ENCODE data around the gene ZNF366.

DNA sequence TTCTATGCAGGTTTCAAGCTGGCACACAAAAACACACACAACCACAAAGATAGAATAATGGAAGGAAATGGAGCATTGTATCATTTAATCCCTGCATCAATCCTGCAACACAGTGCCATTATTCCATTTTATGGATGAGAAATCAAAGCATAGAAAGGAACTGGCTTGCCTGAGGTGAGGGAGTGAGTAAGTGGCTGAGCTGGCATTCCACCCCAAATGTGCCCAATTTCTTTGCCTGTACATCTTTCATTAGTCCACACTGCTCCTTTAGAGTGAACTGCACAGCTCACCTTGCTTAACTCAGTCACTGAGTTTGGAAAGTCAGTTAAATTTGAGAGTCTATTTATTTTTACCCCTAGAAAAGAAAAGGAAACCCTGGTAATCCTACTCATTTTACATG, 28.9 kb downstream of the ZNF366 start:
- TF ChIP-seq, protein P1, sequence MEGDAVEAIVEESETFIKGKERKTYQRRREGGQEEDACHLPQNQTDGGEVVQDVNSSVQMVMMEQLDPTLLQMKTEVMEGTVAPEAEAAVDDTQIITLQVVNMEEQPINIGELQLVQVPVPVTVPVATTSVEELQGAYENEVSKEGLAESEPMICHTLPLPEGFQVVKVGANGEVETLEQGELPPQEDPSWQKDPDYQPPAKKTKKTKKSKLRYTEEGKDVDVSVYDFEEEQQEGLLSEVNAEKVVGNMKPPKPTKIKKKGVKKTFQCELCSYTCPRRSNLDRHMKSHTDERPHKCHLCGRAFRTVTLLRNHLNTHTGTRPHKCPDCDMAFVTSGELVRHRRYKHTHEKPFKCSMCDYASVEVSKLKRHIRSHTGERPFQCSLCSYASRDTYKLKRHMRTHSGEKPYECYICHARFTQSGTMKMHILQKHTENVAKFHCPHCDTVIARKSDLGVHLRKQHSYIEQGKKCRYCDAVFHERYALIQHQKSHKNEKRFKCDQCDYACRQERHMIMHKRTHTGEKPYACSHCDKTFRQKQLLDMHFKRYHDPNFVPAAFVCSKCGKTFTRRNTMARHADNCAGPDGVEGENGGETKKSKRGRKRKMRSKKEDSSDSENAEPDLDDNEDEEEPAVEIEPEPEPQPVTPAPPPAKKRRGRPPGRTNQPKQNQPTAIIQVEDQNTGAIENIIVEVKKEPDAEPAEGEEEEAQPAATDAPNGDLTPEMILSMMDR (IDR thresholded peaks at IDR 0.05; ENCODE audit: insufficient read depth, low read length, poor library complexity, severe bottlenecking): no peak
- no peak for TF ChIP-seq EZH2phosphoT487 (conservative IDR thresholded peaks at IDR 0.05; ENCODE audit: low read length)
